ENCODE data around the gene EPHA6.

GRCh38 chr3:97360804-97361203, 546.4 kb downstream of the EPHA6 start:
- TF ChIP-seq CTCF (IDR thresholded peaks at IDR 0.05; ENCODE audit: extremely low read depth in 1 of 2, insufficient read depth in 1 of 2, low read depth in 1 of 2, low read length in 2 of 2) (no peak), EZH2 (IDR thresholded peaks at IDR 0.05; ENCODE audit: borderline replicate concordance, low read depth, low read length, severe bottlenecking) (no peak), POLR2AphosphoS5 (IDR thresholded peaks at IDR 0.05; ENCODE audit: insufficient read depth, low read depth, low read length) (no peak), MAX (IDR thresholded peaks at IDR 0.05; ENCODE audit: insufficient read depth, insufficient read length) (no peak), MYC (IDR thresholded peaks at IDR 0.05; ENCODE audit: low read depth, low read length) (no peak), POLR2A (IDR thresholded peaks at IDR 0.05; ENCODE audit: low read depth, low read length) (no peak)

Measured in endothelial cell of umbilical vein (primary cell).